Right lobe of liver (tissue), 6 donors: ENCODE data around the gene FGD4. TPM values are rescaled to one million over a fixed set of nuclear protein-coding genes. Genes with fewer than 3 reads are reported as not detected.

ENCODE experiments used
- ATAC-seq, 4 donors: fragments of 200-7000 bp; cut with Tn5 transposase; one replicate each; pipeline ENCODE4 v1.9.1; 2020; ENCODE audit warnings: mild to moderate bottlenecking in 4 of 4, moderate library complexity in 4 of 4
- DNase-seq, 3 donors: peaks; one replicate each; pipeline ENCODE4 v3.0.0-alpha.2; 2020
- H3K27ac ChIP-seq, 3 donors: fragments of 200-600 bp; one replicate each; pipeline ENCODE4 v1.8.0; 2022
- H3K27me3 ChIP-seq, 2 donors: fragments of 200-600 bp; one replicate each; pipeline ENCODE4 v1.8.0; 2022
- H3K36me3 ChIP-seq, 4 donors: fragments of 200-600 bp; sonication (generic) in 1 of 4; one replicate each; pipeline versions ENCODE4 v1.5.1 to v1.8.0; 2017 to 2022; ENCODE audit warnings: control low read depth in 1 of 4
- H3K4me1 ChIP-seq, 4 donors: fragments of 200-600 bp; sonication (generic) in 1 of 4; one replicate each; pipeline versions ENCODE4 v1.5.1 to v1.8.0; 2017 to 2022; ENCODE audit warnings: control low read depth in 1 of 4
- H3K4me3 ChIP-seq, 3 donors: fragments of 200-600 bp; one replicate each; pipeline ENCODE4 v1.8.0; 2022
- H3K9me3 ChIP-seq, 4 donors: fragments of 200-600 bp; sonication (generic) in 1 of 4; one replicate each; pipeline versions ENCODE4 v1.5.1 to v1.8.0; 2017 to 2022; ENCODE audit warnings: control low read depth in 1 of 4
- POLR2A ChIP-seq: fragments of 450-650 bp; IDR thresholded peaks from one replicate; pipeline ENCODE4 v1.6.1; 2017; ENCODE audit warnings: antibody characterized with exemption, mild to moderate bottlenecking
- WGBS: methylation state at CpG from one replicate; pipeline ENCODE4 v1.1.6; 2018; ENCODE audit warnings: low coverage, low lambda C conversion rate; ENCODE audit not compliant: insufficient coverage; ENCODE audit errors: missing lambda C conversion rate; 5-methylcytosine and 5-hydroxymethylcytosine counted together
- intact Hi-C, 2 donors: fragments of 100-400 bp; cut with DNase I; formaldehyde crosslinking; loops; one replicate each; pipeline versions ENCODE4 v1.11.2 to v1.14.1; 2022
- total RNA-seq, 6 experiments: library from RNA; depleted of rRNA in 2 of 6; stranded (reverse); fragments of >200 nt in 2 of 6; fragmentation: NEBNext Ultra II Directional in 3 of 6; extraction: Animal tissue kit (Norgen Biotek cat#: 25700) in 3 of 6; gene quantifications; one replicate each; pipeline versions ENCODE4 v1.1.0 to v1.2.4, GENCODE V29; 2016 to 2023
- TF ChIP-seq, protein P1 (sequence below), 4 donors: fragments of 200-600 bp in 3 of 4; fragments of 450-650 bp in 1 of 4; IDR thresholded peaks; one replicate each; pipeline versions ENCODE4 v1.5.1 to v1.8.0; 2016 to 2022; ENCODE audit warnings: antibody characterized with exemption in 4 of 4, mild to moderate bottlenecking in 2 of 4
- donor health status: DM: no; HTN: yes; CAD: no.
- donor health status: DM: no; HTN: no; CAD: no.
- donor health status: DM: no; HTN: no; CAD: no.
- donor health status: DM: no; HTN: yes; CAD: no.
- donor health status: DM: no; HTN: yes; CAD: no.

FGD4 gene
- total RNA-seq, 6 experiments from 2014 or later: 15.1 to 29.3 (median 20.3) TPM

GRCh38 chr12:32595251-32595650 is 195.9 kb downstream of the FGD4 start:
- TF ChIP-seq POLR2A: no peak
- no peaks in the 10 kb centered on the region for H3K4me1 ChIP-seq
- intact Hi-C loops: no loop called here
- peaks cover 0 to 20% (median 4%) of the 10 kb centered on the region in 4 donors for H3K36me3 ChIP-seq
- H3K27ac ChIP-seq: no peak overlapping the region
- ATAC-seq (no peak), DNase-seq (no peak)
- H3K4me3 ChIP-seq: no peak overlapping the region
- H3K9me3 ChIP-seq: no peaks in the 10 kb centered on the region
- H3K27me3 ChIP-seq: no peaks in the 10 kb centered on the region
- 72% methylated on average over 2 of the region's 2 CpGs for WGBS

- peaks cover 0 to 24% (median 8%) of the 10 kb centered on the region in 4 donors for H3K36me3 ChIP-seq
- TF ChIP-seq, protein P1, sequence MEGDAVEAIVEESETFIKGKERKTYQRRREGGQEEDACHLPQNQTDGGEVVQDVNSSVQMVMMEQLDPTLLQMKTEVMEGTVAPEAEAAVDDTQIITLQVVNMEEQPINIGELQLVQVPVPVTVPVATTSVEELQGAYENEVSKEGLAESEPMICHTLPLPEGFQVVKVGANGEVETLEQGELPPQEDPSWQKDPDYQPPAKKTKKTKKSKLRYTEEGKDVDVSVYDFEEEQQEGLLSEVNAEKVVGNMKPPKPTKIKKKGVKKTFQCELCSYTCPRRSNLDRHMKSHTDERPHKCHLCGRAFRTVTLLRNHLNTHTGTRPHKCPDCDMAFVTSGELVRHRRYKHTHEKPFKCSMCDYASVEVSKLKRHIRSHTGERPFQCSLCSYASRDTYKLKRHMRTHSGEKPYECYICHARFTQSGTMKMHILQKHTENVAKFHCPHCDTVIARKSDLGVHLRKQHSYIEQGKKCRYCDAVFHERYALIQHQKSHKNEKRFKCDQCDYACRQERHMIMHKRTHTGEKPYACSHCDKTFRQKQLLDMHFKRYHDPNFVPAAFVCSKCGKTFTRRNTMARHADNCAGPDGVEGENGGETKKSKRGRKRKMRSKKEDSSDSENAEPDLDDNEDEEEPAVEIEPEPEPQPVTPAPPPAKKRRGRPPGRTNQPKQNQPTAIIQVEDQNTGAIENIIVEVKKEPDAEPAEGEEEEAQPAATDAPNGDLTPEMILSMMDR (IDR thresholded peaks at IDR 0.05): no peak
- TF ChIP-seq POLR2A: no peak
- H3K9me3 ChIP-seq: no peaks in the 10 kb centered on the region
- H3K4me1 ChIP-seq: no peaks in the 10 kb centered on the region
- H3K27ac ChIP-seq: no peak overlapping the region
- no peak for ATAC-seq
- no peak for DNase-seq
- intact Hi-C loops: no loop called here
- 0% methylated on average over 1 of the region's 1 CpG for WGBS
- no peak overlapping the region for H3K4me3 ChIP-seq
- H3K27me3 ChIP-seq: no peaks in the 10 kb centered on the region
Measured at GRCh38 chr12:32596030-32596429, 196.7 kb downstream of the FGD4 start.

DNA sequence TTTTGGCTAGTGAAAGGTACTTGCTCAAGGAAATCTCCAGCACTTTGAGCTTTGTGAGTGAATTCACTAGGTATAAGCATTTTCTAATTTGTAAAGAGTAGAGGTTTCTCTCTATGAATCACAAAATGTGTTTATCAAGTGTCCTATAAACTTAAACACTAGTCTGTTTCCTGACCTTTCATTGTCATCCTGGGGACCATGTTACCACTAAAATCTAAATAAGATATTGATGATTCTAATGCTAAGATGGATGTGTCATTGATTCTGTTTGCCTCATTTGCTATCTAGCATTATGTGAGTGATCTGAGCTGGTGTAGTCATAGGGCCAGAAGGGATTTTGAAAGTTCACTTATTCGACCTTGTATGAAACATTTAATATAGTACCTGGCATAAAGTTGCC is 199.3 kb downstream of the FGD4 start:
- intact Hi-C loops: no loop called here
- Histone ChIP-seq H3K27ac (no peak overlapping the region), H3K4me3 (no peak overlapping the region), H3K9me3 (no peaks in the 10 kb centered on the region), H3K27me3 (no peaks in the 10 kb centered on the region), H3K36me3 (peaks cover 0 to 33% (median 17%) of the 10 kb centered on the region in 4 donors), H3K4me1 (peaks cover 0 to 2% (median 0%) of the 10 kb centered on the region in 4 donors)
- 78% methylated on average over 1 of the region's 1 CpG for whole genome bisulfite sequencing
- ATAC-seq: no peak
- TF ChIP-seq, protein P1 (IDR thresholded peaks at IDR 0.05): no peak
- no peak for TF ChIP-seq POLR2A
- DNase-seq: no peak

DNA sequence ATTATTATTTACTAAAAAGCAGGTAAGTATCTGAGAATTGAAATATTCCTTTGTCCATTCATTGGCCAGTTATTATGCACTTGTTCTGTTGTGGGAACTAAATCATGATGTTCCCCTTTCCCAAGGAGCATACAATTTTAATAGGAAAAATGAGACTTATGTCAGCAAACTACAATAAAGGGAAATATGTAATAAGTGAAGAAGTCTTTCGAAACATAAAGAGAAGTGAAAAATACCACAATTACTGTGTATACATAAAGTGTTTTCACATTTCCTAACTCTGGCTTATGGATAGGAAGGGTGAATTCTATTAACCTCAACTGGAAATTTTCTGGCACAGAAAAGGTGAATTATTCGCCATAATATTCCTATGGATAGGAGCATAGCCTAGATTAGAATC is 201.3 kb downstream of the FGD4 start:
- H3K36me3 ChIP-seq: peaks cover 0 to 33% (median 17%) of the 10 kb centered on the region in 4 donors
- 75% methylated on average over 2 of the region's 2 CpGs for WGBS
- no peak overlapping the region for H3K4me3 ChIP-seq
- H3K4me1 ChIP-seq: peaks cover 0 to 19% (median 6%) of the 10 kb centered on the region in 4 donors
- H3K27ac ChIP-seq: no peak overlapping the region
- no peaks in the 10 kb centered on the region for H3K9me3 ChIP-seq
- intact Hi-C loops: no loop called here
- ATAC-seq (peak in 2 of 4 donors; percentile 22 to 36), DNase-seq (no peak)
- TF ChIP-seq, protein P1 (IDR thresholded peaks at IDR 0.05): no peak
- TF ChIP-seq POLR2A: no peak
- no peaks in the 10 kb centered on the region for H3K27me3 ChIP-seq

GRCh38 chr12:32603071-32603470 is 203.7 kb downstream of the FGD4 start:
- DNase-seq (no peak), ATAC-seq (no peak)
- Histone ChIP-seq H3K27ac (no peak overlapping the region), H3K36me3 (peaks cover 0 to 45% (median 17%) of the 10 kb centered on the region in 4 donors), H3K27me3 (no peaks in the 10 kb centered on the region), H3K9me3 (no peaks in the 10 kb centered on the region), H3K4me1 (peaks cover 0 to 19% (median 6%) of the 10 kb centered on the region in 4 donors), H3K4me3 (no peak overlapping the region)
- WGBS: 90% methylated on average over 3 of the region's 3 CpGs
- intact Hi-C loops: no loop called here
- TF ChIP-seq POLR2A: no peak
- TF ChIP-seq, protein P1 (IDR thresholded peaks at IDR 0.05): no peak
